Endothelial cell of umbilical vein (primary cell): ENCODE data around the gene ACTL10. TPM values are rescaled to one million over a fixed set of nuclear protein-coding genes. Genes with fewer than 3 reads are reported as not detected.

Experiments used
- BruUV-seq: library from RNA; stranded (reverse); fragments of 400-500 nt; replicated peaks from 2 replicates; lab custom pipeline; 2021; lab: Mats Ljungman, UMichigan
- CTCF ChIA-PET: fragments of 300-600, 350-600 bp; sonication (Branson Sonifier 250); formaldehyde crosslinking; loops from one replicate; lab custom pipeline; 2021; ENCODE audit warnings: antibody characterized with exemption, inconsistent platforms; lab: Charles Lee
- POLR2A ChIA-PET: fragments of 300-600, 350-600 bp; sonication (Branson Sonifier 250); formaldehyde crosslinking; loops from one replicate; lab custom pipeline; 2021; ENCODE audit warnings: antibody characterized with exemption, inconsistent platforms; lab: Charles Lee
- DNase-seq: peaks from one replicate; pipeline ENCODE4 v3.0.0-alpha.2; 2011; ENCODE audit warnings: low read depth, low spot score
- FAIRE-seq: peaks from 2 replicates; lab custom pipeline; 2011; peaks lifted over from hg19 to GRCh38; lab: Jason Lieb, UNC
- H2AFZ ChIP-seq: 2 replicates; pipeline ENCODE4 v1.6.0; 2012; ENCODE audit warnings: low read depth, low read length, control low read depth, inconsistent platforms
- H3K27ac ChIP-seq: 2 replicates; pipeline ENCODE4 v1.5.1; 2011; ENCODE audit warnings: low read depth, mild to moderate bottlenecking, control low read depth, low read length, moderate library complexity; ENCODE audit not compliant: insufficient read depth
- H3K27me3 ChIP-seq, 2 experiments: 2 replicates each; pipeline versions ENCODE4 v1.6.0 to v1.6.1; 2011; ENCODE audit warnings: low read length in 2 of 2, mixed read lengths in 1 of 2; ENCODE audit not compliant: control insufficient read depth in 2 of 2, insufficient read depth in 2 of 2
- H3K36me3 ChIP-seq, 2 experiments: 2 replicates in 1 of 2; 3 replicates in 1 of 2; pipeline ENCODE4 v1.5.1; 2011; ENCODE audit warnings: low read length in 2 of 2, mild to moderate bottlenecking in 1 of 2, moderate library complexity in 1 of 2; ENCODE audit not compliant: control insufficient read depth in 2 of 2, insufficient read depth in 2 of 2; ENCODE audit errors: extremely low read depth in 1 of 2
- H3K4me1 ChIP-seq: 3 replicates; pipeline ENCODE4 v1.5.1; 2011; ENCODE audit warnings: mild to moderate bottlenecking, low read length; ENCODE audit not compliant: control insufficient read depth, insufficient read depth; ENCODE audit errors: extremely low read depth
- H3K4me2 ChIP-seq: 2 replicates; pipeline ENCODE4 v1.6.1; 2011; ENCODE audit warnings: low read length, control low read depth, mixed read lengths; ENCODE audit not compliant: insufficient read depth
- H3K4me3 ChIP-seq, 3 experiments: fragments of 200-600 bp in 1 of 3; sonication (generic), shearing (Covaris generic) in 1 of 3; replicated peaks in 1 of 3; 2 replicates each; pipeline ENCODE4 v1.5.1; 2011 to 2016; ENCODE audit warnings: control low read depth in 3 of 3, low read length in 3 of 3, mild to moderate bottlenecking in 2 of 3, inconsistent platforms in 1 of 3, low read depth in 1 of 3, moderate library complexity in 1 of 3; ENCODE audit not compliant: insufficient read depth in 1 of 3
- H3K79me2 ChIP-seq: 2 replicates; pipeline ENCODE4 v1.6.0; 2012; ENCODE audit warnings: low read length, inconsistent platforms; ENCODE audit not compliant: control insufficient read depth, insufficient read depth
- H3K9ac ChIP-seq: replicated peaks from 2 replicates; pipeline ENCODE3; 2011; ENCODE audit warnings: low read length, control low read depth; ENCODE audit not compliant: insufficient read depth; ENCODE audit errors: extremely low read depth
- H3K9me1 ChIP-seq: replicated peaks from 3 replicates; pipeline ENCODE4 v1.6.0; 2011; ENCODE audit warnings: mild to moderate bottlenecking, low read length; ENCODE audit not compliant: control insufficient read depth, insufficient read depth; ENCODE audit errors: extremely low read depth
- H3K9me3 ChIP-seq: replicated peaks from 2 replicates; pipeline ENCODE4 v1.5.1; 2012; ENCODE audit warnings: low read length, inconsistent platforms; ENCODE audit not compliant: control insufficient read depth, insufficient read depth
- H4K20me1 ChIP-seq: replicated peaks from 2 replicates; pipeline ENCODE3; 2011; ENCODE audit warnings: mild to moderate bottlenecking, low read length; ENCODE audit not compliant: control insufficient read depth, insufficient read depth; ENCODE audit errors: extremely low read depth
- CTCF ChIP-seq, 2 donors: IDR thresholded peaks; 1 replicate in 1 of 2; 2 replicates in 1 of 2; pipeline ENCODE4 v1.5.1; 2011; ENCODE audit warnings: low read length in 2 of 2, mild to moderate bottlenecking in 2 of 2, moderate library complexity in 2 of 2, control low read depth in 1 of 2, inconsistent platforms in 1 of 2, low read depth in 1 of 2; ENCODE audit not compliant: insufficient read depth in 1 of 2; ENCODE audit errors: extremely low read depth in 1 of 2
- EZH2 ChIP-seq: IDR thresholded peaks from 2 replicates; pipeline ENCODE4 v1.6.1; 2012; ENCODE audit warnings: borderline replicate concordance, low read depth, mild to moderate bottlenecking, moderate library complexity, low read length, inconsistent platforms; ENCODE audit not compliant: severe bottlenecking
- FOS ChIP-seq: IDR thresholded peaks from 2 replicates; pipeline ENCODE4 v1.6.1; 2011; ENCODE audit warnings: mild to moderate bottlenecking, low read length, moderate library complexity, borderline replicate concordance; ENCODE audit not compliant: insufficient read depth
- GATA2 ChIP-seq: IDR thresholded peaks from 2 replicates; pipeline ENCODE4 v1.7.0; 2011; ENCODE audit warnings: low read depth, mild to moderate bottlenecking, moderate library complexity, mixed read lengths, low read length; ENCODE audit not compliant: insufficient read length, insufficient read depth
- JUN ChIP-seq: IDR thresholded peaks from 2 replicates; pipeline ENCODE4 v1.6.1; 2011; ENCODE audit warnings: borderline replicate concordance, low read depth; ENCODE audit not compliant: insufficient read length, insufficient read depth
- MAX ChIP-seq: IDR thresholded peaks from 2 replicates; pipeline ENCODE4 v1.6.1; 2011; ENCODE audit not compliant: insufficient read depth, insufficient read length
- MYC ChIP-seq: IDR thresholded peaks from one replicate; pipeline ENCODE4 v1.6.1; 2011; ENCODE audit warnings: mild to moderate bottlenecking, low read depth, low read length
- POLR2A ChIP-seq: IDR thresholded peaks from 2 replicates; pipeline ENCODE4 v1.6.1; 2012; ENCODE audit warnings: low read depth, mild to moderate bottlenecking, control low read depth, low read length
- POLR2AphosphoS5 ChIP-seq: IDR thresholded peaks from 2 replicates; pipeline ENCODE4 v1.6.1; 2012; ENCODE audit warnings: low read depth, mild to moderate bottlenecking, control low read depth, low read length, moderate library complexity; ENCODE audit not compliant: insufficient read depth
- dilution Hi-C: fragments of 300-500 bp; cut with MboI; formaldehyde crosslinking; loops from one replicate; pipeline ENCODE4 v1.15.0; 2019; ENCODE audit warnings: low sequenced_read_pairs; ENCODE audit not compliant: extremely low pct_ligation_motif_present
- intact Hi-C: fragments of 100-400 bp; cut with micrococcal nuclease; formaldehyde crosslinking; loops from one replicate; pipeline ENCODE4 v1.10.0; 2022
- polyA plus RNA-seq, 4 experiments: library from polyadenylated mRNA; depleted of rRNA in 3 of 4; stranded (reverse) in 3 of 4; unstranded in 1 of 4; fragments of >200 nt; gene quantifications; 2 replicates each; pipeline versions ENCODE4 v1.2.1 to v1.2.3, GENCODE V29; 2011 to 2012; ENCODE audit warnings: missing spikeins in 1 of 4
- total RNA-seq: library from RNA; stranded (reverse); gene quantifications from 2 replicates; pipeline ENCODE4 v1.2.3, GENCODE V29; 2021

ACTL10 gene
- total and polyA plus RNA-seq, 2 donors (not counting 3 experiments of a cell fraction or from before 2014, with no cell fraction given): 0.92 to 1.4 TPM

GRCh38 chr20:33694639-33695012 is 27.9 kb downstream of the ACTL10 start:
- DNase-seq: no peak
- Histone ChIP-seq H3K4me3 (no peak overlapping the region), H3K79me2 (no peaks in the 10 kb centered on the region), H4K20me1 (no peaks in the 10 kb centered on the region), H3K27me3 (no peaks in the 10 kb centered on the region), H3K9me1 (no peaks in the 10 kb centered on the region), H2AFZ (no peak overlapping the region), H3K4me2 (no peak overlapping the region), H3K36me3 (no peaks in the 10 kb centered on the region), H3K27ac (no peak overlapping the region), H3K4me1 (peaks cover 5% of the 10 kb centered on the region), H3K9me3 (no peaks in the 10 kb centered on the region), H3K9ac (no peak overlapping the region)
- intact Hi-C loops (no loop called here), dilution Hi-C loops (no loop called here)
- BruUV-seq: no TSS peak
- TF ChIP-seq MAX (no peak), MYC (no peak), JUN (no peak), GATA2 (no peak), POLR2AphosphoS5 (no peak), POLR2A (no peak), CTCF (IDR thresholded peaks at IDR 0.05; ENCODE audit: extremely low read depth in 1 of 2, insufficient read depth in 1 of 2, low read depth in 1 of 2, low read length in 2 of 2) (no peak), EZH2 (no peak), FOS (no peak)
- no peak for FAIRE-seq
- ChIA-PET POLR2A (no interaction called here), CTCF (interaction anchor here (0.7 to 1.3 kb wide), 2 partner anchors 10 to 14 kb away, joined by 3 read pairs; no protein-coding TSS in a partner anchor)
